Right hindlimb (tissue), 1 donor: Measurements from ENCODE around the gene TMEM82.

Experiments
- DNase-seq: peaks from one replicate; pipeline ENCODE4 v3.0.0-alpha.2; 2018

Gene TMEM82

DNA sequence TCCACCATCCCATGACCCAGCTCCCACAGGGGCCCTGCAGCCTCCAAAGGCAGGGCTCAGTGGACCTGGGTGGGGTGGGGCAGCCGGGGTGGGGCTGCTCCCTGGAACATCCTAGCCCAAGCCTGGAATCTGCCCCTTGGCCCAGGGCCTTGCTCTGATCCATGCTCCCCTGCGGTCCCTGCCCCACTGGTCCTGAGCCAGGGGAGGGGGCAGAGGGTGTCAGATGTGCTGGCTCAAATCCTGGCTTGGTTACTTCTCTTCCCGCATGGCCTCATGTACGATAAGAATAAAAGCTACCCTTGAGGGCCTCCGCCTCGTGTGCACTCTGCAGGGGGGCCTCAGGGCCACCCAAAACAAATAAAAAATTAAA is 5.4 kb upstream of the TMEM82 start:
- DNase-seq = no peak

GRCh38 chr1:15737324-15738319 is 4.7 kb upstream of the TMEM82 start:
- no peak for DNase-seq

DNA sequence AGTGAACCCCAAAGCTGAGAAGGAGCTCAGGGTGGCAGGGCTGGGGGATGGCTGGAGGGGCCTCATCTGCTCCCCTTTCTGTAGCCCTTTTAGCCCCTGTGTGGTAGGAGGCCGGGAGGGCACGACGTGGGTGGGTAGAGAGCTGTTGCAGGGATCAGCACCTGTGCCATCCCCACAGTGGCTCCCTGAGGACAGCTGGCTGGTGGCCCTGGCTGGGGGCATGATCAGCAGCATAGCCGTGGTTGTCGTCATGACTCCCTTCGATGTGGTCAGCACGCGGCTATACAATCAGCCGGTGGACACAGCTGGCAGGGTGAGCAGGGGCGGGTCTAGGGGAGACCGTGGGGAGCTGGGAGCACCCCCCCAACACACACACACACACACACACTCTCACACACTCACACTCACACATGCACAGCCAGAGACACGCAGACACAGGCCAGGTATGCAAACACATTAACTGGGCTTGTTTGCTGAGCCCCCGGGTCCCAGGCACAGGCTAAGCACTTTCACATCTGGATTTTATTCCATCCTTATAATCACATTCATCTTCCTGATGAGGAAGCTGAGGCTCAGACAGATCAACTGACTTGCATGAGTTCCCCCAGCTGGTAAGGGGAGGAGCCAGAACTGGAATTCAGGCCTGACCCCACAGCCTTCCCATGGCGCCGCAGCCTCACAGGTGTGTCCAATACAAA is 3.7 kb upstream of the TMEM82 start:
- no peak for DNase-seq

DNA sequence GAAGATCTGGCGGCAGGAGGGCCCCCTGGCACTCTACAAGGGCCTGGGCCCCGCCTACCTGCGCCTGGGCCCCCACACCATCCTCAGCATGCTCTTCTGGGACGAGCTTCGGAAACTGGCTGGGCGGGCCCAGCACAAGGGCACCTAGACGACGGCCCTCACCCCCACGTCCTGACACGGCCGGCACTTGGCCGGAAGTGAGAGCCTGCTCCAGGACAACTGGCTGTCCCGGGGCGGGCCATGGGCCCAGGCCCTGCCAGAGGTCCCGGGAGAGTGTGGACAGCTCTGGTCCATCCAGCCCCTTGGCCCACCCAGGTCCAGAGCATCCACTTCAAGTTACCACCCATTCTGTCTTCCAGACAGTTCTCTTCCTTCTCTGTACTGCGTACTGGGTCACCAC is 3.0 kb upstream of the TMEM82 start:
- DNase-seq = no peak

DNA sequence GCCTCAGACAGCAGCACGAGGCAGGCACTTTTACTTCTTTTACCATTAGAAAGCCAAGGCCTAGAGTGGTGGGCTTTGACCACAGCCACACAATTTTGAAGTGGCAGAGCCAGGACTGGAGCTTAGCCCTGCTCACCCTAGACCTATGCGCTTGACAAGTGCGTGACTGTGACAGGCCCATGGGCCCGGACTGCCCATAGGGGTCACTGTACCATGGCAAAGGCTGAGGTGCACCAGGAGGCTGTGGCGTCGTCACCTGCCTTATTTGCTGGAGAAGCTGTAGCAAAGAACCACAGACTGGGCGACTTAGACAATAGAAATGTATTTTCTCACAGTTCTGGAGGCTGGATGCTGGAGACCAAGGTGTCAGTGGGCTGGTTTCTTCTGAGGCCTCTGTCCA is 2.6 kb upstream of the TMEM82 start:
- DNase-seq = no peak

- peak; percentile 66 for DNase-seq
Measured at GRCh38 chr1:15740924-15741850, 1.1 kb upstream of the TMEM82 start.

- DNase-seq = no peak
Measured at GRCh38 chr1:15744122-15744679, 1.9 kb downstream of the TMEM82 start.

DNA sequence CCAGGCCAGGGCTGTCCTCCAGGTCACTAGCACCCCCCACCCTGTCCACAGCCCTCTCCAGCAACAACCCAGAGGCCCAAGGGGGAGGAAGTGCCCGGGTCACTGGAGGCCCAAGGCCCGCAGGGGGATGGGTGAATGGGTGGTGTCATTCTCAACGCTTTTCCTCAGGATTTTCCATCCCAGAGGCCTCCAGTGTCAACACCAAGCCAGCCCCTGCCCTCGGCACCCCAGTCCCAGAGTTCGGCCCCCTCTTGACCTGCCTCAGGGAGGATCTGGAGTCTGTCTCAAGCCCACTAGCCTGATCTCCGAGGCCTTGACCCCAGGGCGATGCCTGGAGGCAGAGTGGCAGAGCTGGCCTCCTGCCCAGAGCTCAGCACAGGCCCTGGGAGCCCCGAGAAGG is 5.1 kb downstream of the TMEM82 start:
- DNase-seq = no peak

GRCh38 chr1:15748264-15748663 is 6.0 kb downstream of the TMEM82 start:
- no peak for DNase-seq

DNA sequence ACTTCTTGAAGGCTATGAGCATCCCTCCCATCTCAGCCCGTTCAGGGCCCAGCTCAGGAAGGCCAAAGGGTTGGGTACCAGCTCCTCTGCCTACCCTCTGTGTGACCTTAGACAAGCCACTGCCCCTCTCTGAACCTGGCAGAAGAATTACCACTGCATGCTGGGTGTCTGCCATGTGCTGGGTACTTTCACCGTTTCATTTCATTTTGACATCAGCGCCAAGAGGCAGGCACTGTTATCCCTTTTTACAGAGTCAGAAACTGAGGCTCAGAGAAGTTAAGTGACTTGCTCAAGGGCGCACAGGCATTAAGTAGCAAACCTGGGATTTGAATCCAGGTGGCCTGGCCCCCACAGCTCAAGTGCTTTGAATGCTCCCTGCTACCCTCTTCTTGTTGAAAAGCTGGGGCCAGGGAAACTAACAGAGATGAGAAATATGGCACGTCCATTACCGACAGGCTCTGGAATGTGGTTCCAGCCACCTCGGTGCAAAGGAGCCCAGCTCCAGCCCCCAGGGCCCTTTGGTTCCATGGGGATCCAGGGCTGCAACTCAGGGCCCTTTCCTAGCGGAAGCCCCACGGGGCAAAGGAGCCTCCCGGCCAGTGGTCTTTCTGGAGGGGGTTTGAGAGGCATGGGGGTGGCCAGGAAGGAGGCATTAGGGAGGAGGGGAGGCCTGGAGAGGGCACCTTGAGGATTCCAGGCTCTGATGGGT is 6.5 kb downstream of the TMEM82 start:
- no peak for DNase-seq

DNA sequence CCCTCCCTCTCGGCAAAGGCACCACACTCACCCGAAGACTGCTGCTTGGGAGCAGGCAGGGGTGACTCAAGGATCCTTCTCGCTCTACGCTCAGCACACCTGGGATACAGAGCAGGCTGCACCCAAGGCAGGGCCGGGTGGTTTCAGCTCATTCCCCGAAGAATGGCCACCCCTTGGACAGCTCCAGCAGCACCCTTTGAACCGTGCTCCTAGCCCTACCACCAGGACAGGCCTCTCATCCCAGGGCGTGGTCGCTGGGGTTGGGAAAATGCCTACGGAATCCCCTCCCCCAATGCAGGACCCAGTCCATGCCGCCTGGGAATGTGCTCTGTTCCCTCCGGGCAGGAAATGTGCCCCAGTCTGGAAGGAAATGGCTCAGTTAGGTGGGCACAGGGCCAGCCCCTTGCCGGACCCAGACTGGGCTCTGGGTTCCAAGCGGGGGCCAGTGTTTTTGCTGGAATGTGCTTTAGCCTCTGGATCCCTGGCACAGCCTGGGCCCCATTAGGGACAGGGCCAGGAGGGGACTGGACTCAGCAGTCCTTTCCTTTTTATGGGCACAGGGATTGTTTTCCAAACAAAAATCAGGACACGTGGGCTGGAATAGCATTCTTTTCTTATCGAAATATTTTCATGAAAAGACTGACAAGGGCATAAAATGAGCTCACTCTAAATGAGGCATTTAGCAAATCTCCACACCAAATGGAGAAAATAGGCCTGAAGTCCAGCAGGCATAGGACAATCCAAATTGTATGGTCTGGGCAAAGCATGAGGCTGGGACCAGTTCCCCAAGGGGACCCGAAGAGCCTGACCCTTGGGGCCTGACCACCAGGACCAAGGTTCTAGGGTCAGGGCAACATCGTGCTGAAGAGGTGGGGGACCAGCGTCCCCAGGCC is 7.3 kb downstream of the TMEM82 start:
- peak; percentile 27 for DNase-seq

DNA sequence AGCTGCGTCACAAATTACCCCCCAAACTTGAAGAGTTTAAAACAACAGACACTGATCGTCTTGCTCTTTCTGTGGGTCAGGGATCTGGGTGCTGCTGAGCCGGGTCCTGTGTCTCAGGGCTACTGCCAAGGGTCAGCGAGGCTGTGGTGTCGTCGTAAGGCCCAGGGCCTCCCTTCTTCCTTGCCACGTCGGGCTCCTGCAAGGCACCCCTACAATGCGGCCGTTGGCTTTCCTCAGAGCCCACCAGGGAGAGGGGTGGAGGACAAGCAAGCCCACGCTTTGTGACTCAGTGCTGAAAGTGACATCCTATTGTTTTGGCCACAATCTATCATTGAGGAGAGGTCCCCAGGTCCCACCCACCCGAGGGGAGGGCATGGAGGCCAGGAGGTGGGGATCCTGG is 8.6 kb downstream of the TMEM82 start:
- no peak for DNase-seq

- peak; percentile 13 for DNase-seq
Measured at GRCh38 chr1:15751717-15752116, 9.4 kb downstream of the TMEM82 start.

DNA sequence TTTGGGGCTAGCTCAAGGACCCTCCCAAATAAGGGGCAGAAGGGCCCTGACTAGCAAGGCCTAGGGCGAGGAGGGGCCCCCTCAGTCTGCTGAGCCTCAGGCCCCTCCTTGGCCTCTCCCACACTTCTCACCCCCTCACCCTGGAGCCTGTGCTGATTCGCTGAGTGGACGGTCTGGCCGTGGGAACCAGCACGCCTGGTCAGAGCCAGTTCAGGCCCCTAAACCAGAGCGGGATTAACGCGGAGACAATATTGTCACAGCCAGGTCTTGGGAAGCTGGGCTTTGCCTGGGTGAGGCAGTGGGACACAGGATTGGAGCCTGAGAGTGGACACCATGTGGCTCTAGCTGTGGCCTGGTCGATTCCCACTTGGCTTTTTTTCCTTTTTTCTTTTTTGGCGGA is 11.5 kb downstream of the TMEM82 start:
- DNase-seq = peak; percentile 20

GRCh38 chr1:15755021-15755645 is 12.8 kb downstream of the TMEM82 start:
- DNase-seq = no peak

DNA sequence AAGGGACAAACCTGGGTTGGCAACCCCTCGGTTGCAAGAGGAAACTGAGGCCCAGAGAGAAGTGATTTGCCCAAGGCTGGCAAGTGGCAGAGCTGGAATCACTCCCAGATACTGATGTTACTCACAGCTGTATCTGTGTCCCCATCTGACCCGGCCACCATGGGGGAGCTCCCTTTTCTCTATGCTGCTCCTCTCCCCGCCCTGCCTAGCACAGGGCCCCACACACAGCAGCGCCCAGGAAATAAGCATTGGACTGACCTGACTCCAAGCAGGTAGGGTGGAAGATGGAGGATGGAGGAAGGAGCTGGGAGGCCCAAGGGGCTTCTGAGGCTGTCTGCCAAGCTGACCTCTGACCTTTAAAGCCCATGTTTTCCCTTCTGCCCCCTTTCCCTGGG is 13.3 kb downstream of the TMEM82 start:
- no peak for DNase-seq

- DNase-seq = no peak
Measured at GRCh38 chr1:15756143-15757015, 14.1 kb downstream of the TMEM82 start.

- no peak for DNase-seq
Measured at GRCh38 chr1:15757016-15757543, 14.8 kb downstream of the TMEM82 start.
